ENCODE data around the gene PLK4.

PLK4 gene

DNA sequence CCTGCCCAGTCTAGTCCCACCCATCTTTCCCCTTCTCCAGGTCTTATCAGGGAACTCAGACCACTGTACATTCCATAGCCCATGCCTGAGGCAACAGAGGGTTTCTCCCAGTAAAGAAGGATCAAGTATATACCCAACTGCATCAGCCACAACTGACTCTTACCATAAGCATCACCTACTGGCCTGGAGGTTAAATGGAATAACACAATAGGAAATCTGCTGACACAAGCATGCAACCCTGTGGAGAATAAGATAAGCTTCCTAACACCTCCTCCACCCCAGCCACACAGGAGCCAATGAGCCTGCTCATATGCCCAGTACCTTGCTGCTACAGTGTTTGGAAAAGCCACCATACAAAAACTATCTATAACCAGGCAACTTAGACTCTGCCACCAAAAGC is 34.6 kb upstream of the PLK4 start:
- no peaks in the 10 kb centered on the region for H3K4me1 ChIP-seq (ENCODE audit: low read depth, poor library complexity, severe bottlenecking)
- no peak overlapping the region for H3K27ac ChIP-seq
- no peaks in the 10 kb centered on the region for H3K27me3 ChIP-seq (ENCODE audit: insufficient read depth, low read depth)
- no peak overlapping the region for H3K9ac ChIP-seq
- no peak overlapping the region for H2AFZ ChIP-seq (ENCODE audit: low read depth)
- TF ChIP-seq, protein P1, sequence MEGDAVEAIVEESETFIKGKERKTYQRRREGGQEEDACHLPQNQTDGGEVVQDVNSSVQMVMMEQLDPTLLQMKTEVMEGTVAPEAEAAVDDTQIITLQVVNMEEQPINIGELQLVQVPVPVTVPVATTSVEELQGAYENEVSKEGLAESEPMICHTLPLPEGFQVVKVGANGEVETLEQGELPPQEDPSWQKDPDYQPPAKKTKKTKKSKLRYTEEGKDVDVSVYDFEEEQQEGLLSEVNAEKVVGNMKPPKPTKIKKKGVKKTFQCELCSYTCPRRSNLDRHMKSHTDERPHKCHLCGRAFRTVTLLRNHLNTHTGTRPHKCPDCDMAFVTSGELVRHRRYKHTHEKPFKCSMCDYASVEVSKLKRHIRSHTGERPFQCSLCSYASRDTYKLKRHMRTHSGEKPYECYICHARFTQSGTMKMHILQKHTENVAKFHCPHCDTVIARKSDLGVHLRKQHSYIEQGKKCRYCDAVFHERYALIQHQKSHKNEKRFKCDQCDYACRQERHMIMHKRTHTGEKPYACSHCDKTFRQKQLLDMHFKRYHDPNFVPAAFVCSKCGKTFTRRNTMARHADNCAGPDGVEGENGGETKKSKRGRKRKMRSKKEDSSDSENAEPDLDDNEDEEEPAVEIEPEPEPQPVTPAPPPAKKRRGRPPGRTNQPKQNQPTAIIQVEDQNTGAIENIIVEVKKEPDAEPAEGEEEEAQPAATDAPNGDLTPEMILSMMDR (conservative IDR thresholded peaks at IDR 0.05; ENCODE audit: low read depth, low read length): no peak
- no peak overlapping the region for H3K4me3 ChIP-seq (IDR thresholded peaks at IDR 0.05; ENCODE audit: insufficient read depth, low read depth, low read length)
- no peak overlapping the region for H3K4me2 ChIP-seq
- H3K36me3 ChIP-seq (ENCODE audit: insufficient read depth): no peaks in the 10 kb centered on the region
- no peaks in the 10 kb centered on the region for H4K20me1 ChIP-seq (ENCODE audit: insufficient read depth)
- H3K79me2 ChIP-seq (ENCODE audit: insufficient read depth, low read depth): no peaks in the 10 kb centered on the region

DNA sequence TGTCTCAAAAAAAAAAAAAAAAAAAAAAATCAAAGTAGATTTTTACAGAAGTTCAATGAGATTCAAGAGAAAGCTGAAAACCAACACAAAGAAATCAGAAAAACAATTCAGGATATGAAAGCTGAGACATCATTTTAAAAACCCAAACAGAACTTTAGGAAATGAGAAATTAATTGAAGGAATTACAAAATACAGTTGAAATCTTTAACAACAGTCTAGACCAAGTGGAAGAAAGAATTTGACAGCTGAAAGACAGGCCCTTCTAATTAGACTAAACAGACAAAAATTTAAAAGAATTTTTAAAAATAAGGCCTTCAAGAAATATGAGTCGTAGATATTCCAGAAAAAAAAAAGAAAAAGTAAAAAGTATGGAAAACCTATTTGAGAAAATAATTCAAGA is 33.9 kb upstream of the PLK4 start:
- Histone ChIP-seq H3K27ac (no peak overlapping the region), H4K20me1 (ENCODE audit: insufficient read depth) (no peaks in the 10 kb centered on the region), H3K27me3 (ENCODE audit: insufficient read depth, low read depth) (no peaks in the 10 kb centered on the region), H3K79me2 (ENCODE audit: insufficient read depth, low read depth) (no peaks in the 10 kb centered on the region), H2AFZ (ENCODE audit: low read depth) (no peak overlapping the region), H3K9ac (no peak overlapping the region), H3K4me1 (ENCODE audit: low read depth, poor library complexity, severe bottlenecking) (no peaks in the 10 kb centered on the region), H3K4me2 (no peak overlapping the region), H3K36me3 (ENCODE audit: insufficient read depth) (no peaks in the 10 kb centered on the region), H3K4me3 (IDR thresholded peaks at IDR 0.05; ENCODE audit: insufficient read depth, low read depth, low read length) (no peak overlapping the region)
- TF ChIP-seq, protein P1 (conservative IDR thresholded peaks at IDR 0.05; ENCODE audit: low read depth, low read length): no peak

DNA sequence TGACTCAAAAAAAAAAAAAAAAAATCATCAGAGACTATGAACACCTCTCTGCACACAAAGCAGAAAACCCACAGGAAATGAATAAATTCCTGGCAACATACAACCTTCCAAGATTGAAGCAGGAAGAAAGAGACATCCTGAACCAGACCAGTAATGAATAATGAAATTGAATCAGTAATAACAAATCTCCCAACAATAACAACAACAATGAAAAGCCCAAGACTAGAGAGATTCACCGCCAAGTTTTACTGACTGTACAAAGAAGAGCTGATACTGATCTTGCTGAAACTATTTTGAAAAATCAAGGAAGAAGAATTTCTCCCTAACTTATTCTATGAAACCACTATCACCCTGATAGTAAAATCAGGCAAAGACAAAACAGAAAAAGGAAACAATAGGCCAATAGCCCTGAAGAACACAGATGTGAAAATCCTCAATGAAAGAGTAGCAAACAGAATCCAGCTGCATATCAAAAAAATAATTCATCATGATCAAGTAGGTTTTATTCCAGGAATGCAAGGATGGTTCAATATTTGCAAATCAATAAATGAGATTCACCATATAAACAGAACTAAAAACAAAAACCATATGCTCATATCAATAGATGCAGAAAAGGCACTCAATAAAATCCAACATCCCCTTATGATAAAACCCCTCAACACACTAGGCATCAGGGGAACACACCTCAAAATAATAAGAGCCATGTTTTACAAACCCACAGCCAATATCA is 31.0 kb upstream of the PLK4 start:
- Histone ChIP-seq H2AFZ (ENCODE audit: low read depth) (no peak overlapping the region), H3K27ac (no peak overlapping the region), H3K79me2 (ENCODE audit: insufficient read depth, low read depth) (no peaks in the 10 kb centered on the region), H3K4me1 (ENCODE audit: low read depth, poor library complexity, severe bottlenecking) (no peaks in the 10 kb centered on the region), H3K9ac (no peak overlapping the region), H3K36me3 (ENCODE audit: insufficient read depth) (no peaks in the 10 kb centered on the region), H3K4me2 (no peak overlapping the region), H4K20me1 (ENCODE audit: insufficient read depth) (no peaks in the 10 kb centered on the region), H3K27me3 (ENCODE audit: insufficient read depth, low read depth) (no peaks in the 10 kb centered on the region), H3K4me3 (IDR thresholded peaks at IDR 0.05; ENCODE audit: insufficient read depth, low read depth, low read length) (no peak overlapping the region)
- TF ChIP-seq, protein P1 (conservative IDR thresholded peaks at IDR 0.05; ENCODE audit: low read depth, low read length): no peak

DNA sequence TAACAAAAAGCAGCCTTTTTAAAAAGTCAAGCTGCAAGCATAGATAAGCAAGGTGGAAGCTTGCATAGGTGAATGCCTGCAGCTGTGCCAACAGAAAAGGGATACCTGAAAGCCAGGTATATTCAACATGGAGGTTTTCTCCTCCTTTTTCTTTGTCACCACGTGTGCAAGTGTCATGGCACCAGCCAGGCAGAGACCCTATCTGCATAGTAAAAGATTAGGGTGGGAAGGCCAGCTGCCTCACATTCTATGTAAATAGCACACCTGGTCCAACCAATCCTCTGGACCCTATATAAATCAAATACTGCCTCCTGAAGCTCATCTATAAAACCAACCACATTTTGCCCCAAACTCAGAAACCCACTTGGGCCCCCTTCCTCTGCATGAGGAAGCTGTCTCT is 28.0 kb upstream of the PLK4 start:
- Histone ChIP-seq H3K36me3 (ENCODE audit: insufficient read depth) (no peaks in the 10 kb centered on the region), H2AFZ (ENCODE audit: low read depth) (no peak overlapping the region), H4K20me1 (ENCODE audit: insufficient read depth) (no peaks in the 10 kb centered on the region), H3K27ac (no peak overlapping the region), H3K27me3 (ENCODE audit: insufficient read depth, low read depth) (no peaks in the 10 kb centered on the region), H3K79me2 (ENCODE audit: insufficient read depth, low read depth) (no peaks in the 10 kb centered on the region), H3K4me2 (no peak overlapping the region), H3K4me1 (ENCODE audit: low read depth, poor library complexity, severe bottlenecking) (peaks cover 16% of the 10 kb centered on the region), H3K9ac (no peak overlapping the region), H3K4me3 (IDR thresholded peaks at IDR 0.05; ENCODE audit: insufficient read depth, low read depth, low read length) (no peak overlapping the region)
- TF ChIP-seq, protein P1 (conservative IDR thresholded peaks at IDR 0.05; ENCODE audit: low read depth, low read length): no peak

Measured in KMS-11 (cell line).